Mesothelial cell of epicardium (in vitro differentiated cells): ENCODE results near the gene CROT. TPM values are rescaled to one million over a fixed set of nuclear protein-coding genes. Genes with fewer than 3 reads are reported as not detected.

ENCODE experiments used
- DNase-seq, 2 experiments: peaks; one replicate each; pipeline ENCODE4 v3.0.0; 2021; ENCODE audit warnings: low spot score in 2 of 2; ENCODE audit not compliant: unreplicated experiment in 2 of 2
- H3K27ac Mint-ChIP-seq: 2 replicates; pipeline ENCODE4 v1.8.0; 2021; ENCODE audit warnings: mixed read lengths
- H3K27me3 Mint-ChIP-seq: 2 replicates; pipeline ENCODE4 v1.8.0; 2021; ENCODE audit warnings: low read depth, mixed read lengths
- H3K36me3 Mint-ChIP-seq: 2 replicates; pipeline ENCODE4 v1.8.0; 2021; ENCODE audit warnings: mixed read lengths
- H3K4me1 Mint-ChIP-seq: 2 replicates; pipeline ENCODE4 v1.8.0; 2021; ENCODE audit warnings: mixed read lengths
- H3K4me3 Mint-ChIP-seq: 2 replicates; pipeline ENCODE4 v1.8.0; 2021; ENCODE audit warnings: mild to moderate bottlenecking, moderate library complexity, mixed read lengths
- H3K9me3 Mint-ChIP-seq: 2 replicates; pipeline ENCODE4 v1.8.0; 2021; ENCODE audit warnings: mixed read lengths
- total RNA-seq: library from RNA; stranded (reverse); gene quantifications from 3 replicates; pipeline ENCODE4 v1.2.1, GENCODE V29; 2021
- TF ChIP-seq, protein P1 (sequence below): fragments of 200-600 bp; sonication (generic); IDR thresholded peaks from one replicate; pipeline ENCODE4 v1.5.0; 2021; ENCODE audit warnings: antibody characterized with exemption; ENCODE audit not compliant: unreplicated experiment

Gene CROT
- total RNA-seq, 1 donor from 2014 or later, result 20.7 TPM

DNA sequence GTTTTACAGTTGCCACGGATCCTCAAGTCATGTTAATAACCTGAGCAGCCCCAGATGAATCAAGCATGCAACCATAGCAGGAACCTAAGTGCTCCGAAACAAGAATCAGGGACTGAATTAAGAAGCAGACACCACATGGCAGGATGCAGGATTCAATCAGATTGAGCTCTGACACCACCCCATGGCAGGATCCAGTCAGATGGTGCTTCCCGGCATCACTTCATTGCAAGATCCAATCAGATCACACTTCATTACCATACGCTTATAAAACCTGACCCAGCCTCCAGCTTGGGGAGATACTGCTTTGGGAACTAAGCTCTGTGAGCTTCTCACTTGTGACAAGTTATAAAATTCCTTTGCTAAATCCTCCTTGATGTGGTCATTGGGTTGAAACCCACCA, 74.7 kb downstream of the CROT start:
- no peak for DNase-seq
- no peaks in the 10 kb centered on the region for H3K36me3 Mint-ChIP-seq
- H3K4me3 Mint-ChIP-seq, result no peak overlapping the region
- H3K9me3 Mint-ChIP-seq, result no peaks in the 10 kb centered on the region
- no peak overlapping the region for H3K27ac Mint-ChIP-seq
- TF ChIP-seq, protein P1, sequence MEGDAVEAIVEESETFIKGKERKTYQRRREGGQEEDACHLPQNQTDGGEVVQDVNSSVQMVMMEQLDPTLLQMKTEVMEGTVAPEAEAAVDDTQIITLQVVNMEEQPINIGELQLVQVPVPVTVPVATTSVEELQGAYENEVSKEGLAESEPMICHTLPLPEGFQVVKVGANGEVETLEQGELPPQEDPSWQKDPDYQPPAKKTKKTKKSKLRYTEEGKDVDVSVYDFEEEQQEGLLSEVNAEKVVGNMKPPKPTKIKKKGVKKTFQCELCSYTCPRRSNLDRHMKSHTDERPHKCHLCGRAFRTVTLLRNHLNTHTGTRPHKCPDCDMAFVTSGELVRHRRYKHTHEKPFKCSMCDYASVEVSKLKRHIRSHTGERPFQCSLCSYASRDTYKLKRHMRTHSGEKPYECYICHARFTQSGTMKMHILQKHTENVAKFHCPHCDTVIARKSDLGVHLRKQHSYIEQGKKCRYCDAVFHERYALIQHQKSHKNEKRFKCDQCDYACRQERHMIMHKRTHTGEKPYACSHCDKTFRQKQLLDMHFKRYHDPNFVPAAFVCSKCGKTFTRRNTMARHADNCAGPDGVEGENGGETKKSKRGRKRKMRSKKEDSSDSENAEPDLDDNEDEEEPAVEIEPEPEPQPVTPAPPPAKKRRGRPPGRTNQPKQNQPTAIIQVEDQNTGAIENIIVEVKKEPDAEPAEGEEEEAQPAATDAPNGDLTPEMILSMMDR, result no peak
- no peaks in the 10 kb centered on the region for H3K27me3 Mint-ChIP-seq
- peaks cover 4% of the 10 kb centered on the region for H3K4me1 Mint-ChIP-seq

DNA sequence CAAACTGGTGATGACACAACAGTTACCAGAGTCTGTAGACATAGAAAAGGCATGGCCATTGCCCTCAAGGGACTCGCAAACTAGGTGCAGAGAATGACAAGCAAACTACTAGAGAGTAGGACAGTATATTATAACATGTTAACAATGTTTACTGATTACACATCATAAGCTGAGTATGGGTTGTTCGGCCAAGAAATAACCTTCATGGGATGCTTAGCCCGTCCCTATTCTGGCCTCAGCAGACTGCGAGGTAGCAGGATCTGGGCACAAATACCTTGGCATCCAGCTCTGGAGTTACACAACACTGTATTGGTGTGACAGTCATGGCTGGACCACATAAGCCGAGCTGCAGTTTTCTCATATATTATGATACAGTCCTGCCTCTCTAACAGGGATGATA, 78.6 kb downstream of the CROT start:
- H3K27me3 Mint-ChIP-seq, result no peaks in the 10 kb centered on the region
- peaks cover 5% of the 10 kb centered on the region for H3K4me1 Mint-ChIP-seq
- TF ChIP-seq, protein P1, result no peak
- no peak for DNase-seq
- no peak overlapping the region for H3K27ac Mint-ChIP-seq
- no peaks in the 10 kb centered on the region for H3K36me3 Mint-ChIP-seq
- H3K4me3 Mint-ChIP-seq, result no peak overlapping the region
- no peaks in the 10 kb centered on the region for H3K9me3 Mint-ChIP-seq

DNA sequence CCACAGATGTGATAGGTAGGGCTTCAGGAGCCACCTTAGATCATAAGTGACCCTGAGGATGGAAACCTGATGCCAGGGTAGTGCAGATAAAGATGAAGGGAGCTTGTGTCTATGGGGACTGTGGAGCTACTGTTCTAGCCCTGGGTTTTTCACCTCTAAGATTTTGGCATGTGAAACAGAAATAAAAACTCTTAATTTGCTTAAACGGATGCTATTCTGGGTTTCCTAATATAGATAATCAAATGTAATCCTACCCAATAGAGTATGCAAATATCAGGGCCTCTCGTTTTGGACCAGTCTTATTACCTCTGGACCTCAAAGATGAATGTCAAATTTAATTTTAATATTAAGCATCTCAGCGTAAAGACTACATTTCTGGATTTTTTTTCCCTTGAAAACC, 80.7 kb downstream of the CROT start:
- no peaks in the 10 kb centered on the region for H3K27me3 Mint-ChIP-seq
- H3K4me1 Mint-ChIP-seq, result peaks cover 5% of the 10 kb centered on the region
- TF ChIP-seq, protein P1, result no peak
- H3K4me3 Mint-ChIP-seq, result no peak overlapping the region
- no peaks in the 10 kb centered on the region for H3K36me3 Mint-ChIP-seq
- H3K27ac Mint-ChIP-seq, result no peak overlapping the region
- no peaks in the 10 kb centered on the region for H3K9me3 Mint-ChIP-seq
- no peak for DNase-seq

DNA sequence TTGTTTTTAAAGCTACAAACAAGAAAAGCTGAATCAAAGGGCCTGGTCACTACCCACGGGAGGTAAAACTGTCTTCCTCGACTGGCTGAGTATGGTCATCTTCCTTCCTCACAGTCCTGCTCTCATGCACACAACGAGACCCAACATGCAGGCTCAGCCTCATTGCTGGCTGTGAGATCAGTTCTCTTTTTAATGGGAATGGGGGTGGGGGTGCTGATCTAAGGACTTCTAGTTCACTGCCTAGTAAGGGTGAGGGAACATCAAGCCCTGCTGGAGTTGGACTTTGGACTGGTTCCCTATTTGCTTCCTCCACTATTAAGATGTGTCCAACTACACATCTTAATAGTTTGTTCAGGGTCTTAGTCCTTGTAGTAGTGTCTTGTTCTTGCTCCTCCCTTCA, 81.8 kb downstream of the CROT start:
- DNase-seq, result no peak

DNA sequence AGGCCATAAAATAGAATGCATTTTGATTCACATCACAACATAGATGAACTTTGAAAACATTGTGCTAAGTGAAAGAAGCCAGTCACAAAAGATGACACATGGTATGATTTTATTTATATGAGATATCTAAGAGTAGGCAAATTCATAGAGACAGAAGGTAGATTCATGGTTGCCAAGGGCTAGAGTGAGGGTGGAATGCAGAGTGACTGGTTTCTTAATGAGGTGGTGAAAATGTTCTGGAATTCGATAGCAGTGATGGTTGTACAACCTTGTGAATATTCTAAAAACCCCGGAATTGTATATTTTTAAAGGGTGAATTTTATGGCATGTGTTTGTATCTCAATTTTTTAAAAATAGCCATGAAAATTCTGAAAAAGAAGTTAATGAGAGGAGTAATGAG, 87.1 kb downstream of the CROT start:
- no peak for DNase-seq
- H3K9me3 Mint-ChIP-seq, result peaks cover 8% of the 10 kb centered on the region

More for the DNA sequence above, 81.8 kb downstream of the CROT start:
- Mint-ChIP-seq H3K4me1 (peaks cover 5% of the 10 kb centered on the region), H3K27ac (no peak overlapping the region), H3K4me3 (no peak overlapping the region), H3K27me3 (no peaks in the 10 kb centered on the region), H3K36me3 (no peaks in the 10 kb centered on the region), H3K9me3 (peaks cover 3% of the 10 kb centered on the region)
- TF ChIP-seq, protein P1, result no peak

More for the DNA sequence above, 87.1 kb downstream of the CROT start:
- H3K36me3 Mint-ChIP-seq, result no peaks in the 10 kb centered on the region
- H3K4me1 Mint-ChIP-seq, result no peaks in the 10 kb centered on the region
- TF ChIP-seq, protein P1, result no peak
- H3K27me3 Mint-ChIP-seq, result no peaks in the 10 kb centered on the region
- no peak overlapping the region for H3K4me3 Mint-ChIP-seq
- no peak overlapping the region for H3K27ac Mint-ChIP-seq
